ENCODE data around the gene FARP2. TPM values are rescaled to one million over a fixed set of nuclear protein-coding genes. Genes with fewer than 3 reads are reported as not detected.
"Not testable (repeated sequence)": the region's sequence is repeated elsewhere in the genome, so short reads cannot be mapped to it uniquely, and the experiment has no call there.

Gene FARP2
- total and polyA plus RNA-seq, 5 experiments from 2014 or later, result 3.4 to 22.9 (median 5.8) TPM

GRCh38 chr2:241508240-241509154 is 152.4 kb downstream of the FARP2 start, which contains the start of gene STK25:
TSS of gene STK25 (minus strand) at chr2:241508584. CDS start at chr2:241508035, 549 bp downstream.
- Mint-ChIP-seq H3K4me3 (peak within 1 kb of the TSS; percentile 74 to 88 (median 83)), H3K4me1 (peaks cover 15 to 32% (median 28%) of the 10 kb centered on the region in 4 donors), H3K36me3 (no peaks in the 10 kb centered on the region), H3K9me3 (no peaks in the 10 kb centered on the region), H3K27ac (peak within 1 kb of the TSS in 9 of 10 donors; percentile 81 to 92 (median 87)), H3K27me3 (no peaks in the 10 kb centered on the region)
- POLR2A ChIA-PET, result interaction anchor here (1.2 to 2.0 kb wide), 3 partner anchors 65 to 193 kb away, joined by 3 to 7 read pairs (median 7); partner anchors contain the start of genes HDLBP and SEPTIN2
- ATAC-seq, result peak; percentile 88 to 93
- peak; percentile 92 to 98 (median 96) for DNase-seq

GRCh38 chr2:241509155-241509784 is 153.2 kb downstream of the FARP2 start:
- ATAC-seq, result peak in 1 of 2 donors; percentile 0
- POLR2A ChIA-PET, result interaction anchor here (0.6 to 2.0 kb wide), 2 partner anchors 194 to 208 kb away, joined by 3 to 7 read pairs; partner anchors contain the start of gene HDLBP
- H3K27ac Mint-ChIP-seq, result peak overlapping the region; percentile 54 to 92 (median 87)
- H3K4me3 Mint-ChIP-seq, result peak overlapping the region; percentile 74 to 86 (median 83)
- H3K36me3 Mint-ChIP-seq, result no peaks in the 10 kb centered on the region
- no peak for DNase-seq
- no peaks in the 10 kb centered on the region for H3K9me3 Mint-ChIP-seq
- H3K4me1 Mint-ChIP-seq, result peaks cover 15 to 32% (median 28%) of the 10 kb centered on the region in 4 donors
- no peaks in the 10 kb centered on the region for H3K27me3 Mint-ChIP-seq

GRCh38 chr2:241511091-241511741 is 155.1 kb downstream of the FARP2 start:
- Mint-ChIP-seq H3K4me3 (peak overlapping the region in 3 of 10 donors; percentile 21 to 45 (median 33)), H3K27ac (peak overlapping the region in 2 of 10 donors; percentile 6 to 38), H3K27me3 (no peaks in the 10 kb centered on the region), H3K9me3 (no peaks in the 10 kb centered on the region), H3K36me3 (no peaks in the 10 kb centered on the region), H3K4me1 (peaks cover 8 to 29% (median 20%) of the 10 kb centered on the region in 4 donors)
- no peak for DNase-seq
- ATAC-seq, result no peak
- POLR2A ChIA-PET, result no interaction called here

GRCh38 chr2:241514553-241514952 is 158.5 kb downstream of the FARP2 start:
- peaks cover 0 to 4% (median 3%) of the 10 kb centered on the region in 5 donors for H3K27me3 Mint-ChIP-seq
- H3K36me3 Mint-ChIP-seq, result no peaks in the 10 kb centered on the region
- no peak overlapping the region for H3K27ac Mint-ChIP-seq
- H3K9me3 Mint-ChIP-seq, result peaks cover 0 to 14% (median 0%) of the 10 kb centered on the region in 9 donors
- H3K4me1 Mint-ChIP-seq, result peaks cover 7 to 13% (median 9%) of the 10 kb centered on the region in 4 donors
- POLR2A ChIA-PET, result no interaction called here
- no peak overlapping the region for H3K4me3 Mint-ChIP-seq
- ATAC-seq (no peak), DNase-seq (no peak)

GRCh38 chr2:241514986-241515737 is 159.1 kb downstream of the FARP2 start:
- ATAC-seq (no peak), DNase-seq (no peak)
- Mint-ChIP-seq H3K27ac (peak overlapping the region in 3 of 10 donors; percentile 3 to 46 (median 38)), H3K4me3 (no peak overlapping the region), H3K27me3 (peaks cover 0 to 5% (median 4%) of the 10 kb centered on the region in 5 donors), H3K4me1 (peaks cover 4 to 10% (median 6%) of the 10 kb centered on the region in 4 donors), H3K36me3 (no peaks in the 10 kb centered on the region), H3K9me3 (peaks cover 0 to 14% (median 0%) of the 10 kb centered on the region in 9 donors)
- POLR2A ChIA-PET, result no interaction called here

GRCh38 chr2:241516520-241516965 is 160.5 kb downstream of the FARP2 start:
- H3K27ac Mint-ChIP-seq, result no peak overlapping the region
- peaks cover 0 to 14% (median 0%) of the 10 kb centered on the region in 9 donors for H3K9me3 Mint-ChIP-seq
- ATAC-seq (no peak), DNase-seq (no peak)
- peaks cover 6 to 11% (median 9%) of the 10 kb centered on the region in 5 donors for H3K27me3 Mint-ChIP-seq
- no peak overlapping the region for H3K4me3 Mint-ChIP-seq
- peaks cover 7 to 10% (median 9%) of the 10 kb centered on the region in 4 donors for H3K4me1 Mint-ChIP-seq
- POLR2A ChIA-PET, result no interaction called here
- no peaks in the 10 kb centered on the region for H3K36me3 Mint-ChIP-seq

- Mint-ChIP-seq H3K9me3 (peaks cover 0 to 14% (median 0%) of the 10 kb centered on the region in 9 donors), H3K36me3 (no peaks in the 10 kb centered on the region), H3K4me1 (peaks cover 7 to 10% (median 9%) of the 10 kb centered on the region in 4 donors), H3K27me3 (peaks cover 6 to 13% (median 9%) of the 10 kb centered on the region in 5 donors), H3K4me3 (no peak overlapping the region), H3K27ac (no peak overlapping the region)
- POLR2A ChIA-PET, result no interaction called here
- ATAC-seq, result no peak
- no peak for DNase-seq
These were observed 161.2 kb downstream of the FARP2 start for GRCh38 chr2:241517297-241517696.

GRCh38 chr2:241519669-241520068 is 163.6 kb downstream of the FARP2 start:
- H3K9me3 Mint-ChIP-seq, result peaks cover 0 to 14% (median 0%) of the 10 kb centered on the region in 9 donors
- H3K27me3 Mint-ChIP-seq, result peaks cover 8 to 16% (median 11%) of the 10 kb centered on the region in 5 donors

GRCh38 chr2:241522477-241522876 is 166.4 kb downstream of the FARP2 start:
- POLR2A ChIA-PET, result no interaction called here

More at GRCh38 chr2:241519669-241520068, 163.6 kb downstream of the FARP2 start:
- Mint-ChIP-seq H3K4me3 (no peak overlapping the region), H3K4me1 (peaks cover 7 to 10% (median 9%) of the 10 kb centered on the region in 4 donors), H3K36me3 (no peaks in the 10 kb centered on the region), H3K27ac (no peak overlapping the region)
- POLR2A ChIA-PET, result no interaction called here
- ATAC-seq, result no peak
- DNase-seq, result no peak

GRCh38 chr2:241525818-241526780 is 170.0 kb downstream of the FARP2 start:
- POLR2A ChIA-PET, result not testable (repeated sequence)

More at GRCh38 chr2:241522477-241522876, 166.4 kb downstream of the FARP2 start:
- Mint-ChIP-seq H3K4me1 (peaks cover 0 to 5% (median 3%) of the 10 kb centered on the region in 4 donors), H3K4me3 (no peak overlapping the region), H3K27me3 (peaks cover 7 to 16% (median 9%) of the 10 kb centered on the region in 5 donors), H3K9me3 (peaks cover 0 to 11% (median 5%) of the 10 kb centered on the region in 9 donors), H3K36me3 (peaks cover 0 to 8% (median 0%) of the 10 kb centered on the region in 3 donors), H3K27ac (peak overlapping the region in 1 of 10 donors; percentile 34)
- ATAC-seq (no peak), DNase-seq (no peak)

More at GRCh38 chr2:241525818-241526780, 170.0 kb downstream of the FARP2 start:
- H3K4me3 Mint-ChIP-seq, DNase-seq, H3K36me3 Mint-ChIP-seq, ATAC-seq, H3K4me1 Mint-ChIP-seq: not testable (repeated sequence)
- Mint-ChIP-seq H3K27ac (peak overlapping the region in 1 of 10 donors; percentile 51), H3K27me3 (peaks cover 3 to 13% (median 4%) of the 10 kb centered on the region in 5 donors), H3K9me3 (peaks cover 0 to 11% (median 5%) of the 10 kb centered on the region in 9 donors)
